ENCODE results near the gene CALML4. TPM values are rescaled to one million over a fixed set of nuclear protein-coding genes. Genes with fewer than 3 reads are reported as not detected.
"Not testable (repeated sequence)": the region's sequence is repeated elsewhere in the genome, so short reads cannot be mapped to it uniquely, and the experiment has no call there.

CALML4 gene
- total and polyA plus RNA-seq, 8 donors = 1.5 to 31.4 (median 5.6) TPM

GRCh38 chr15:68204361-68204760 is 771 bp downstream of the CALML4 start:
- 84% methylated on average over 7 of the region's 7 CpGs for WGBS, 2 donors
- TF ChIP-seq, protein P1, sequence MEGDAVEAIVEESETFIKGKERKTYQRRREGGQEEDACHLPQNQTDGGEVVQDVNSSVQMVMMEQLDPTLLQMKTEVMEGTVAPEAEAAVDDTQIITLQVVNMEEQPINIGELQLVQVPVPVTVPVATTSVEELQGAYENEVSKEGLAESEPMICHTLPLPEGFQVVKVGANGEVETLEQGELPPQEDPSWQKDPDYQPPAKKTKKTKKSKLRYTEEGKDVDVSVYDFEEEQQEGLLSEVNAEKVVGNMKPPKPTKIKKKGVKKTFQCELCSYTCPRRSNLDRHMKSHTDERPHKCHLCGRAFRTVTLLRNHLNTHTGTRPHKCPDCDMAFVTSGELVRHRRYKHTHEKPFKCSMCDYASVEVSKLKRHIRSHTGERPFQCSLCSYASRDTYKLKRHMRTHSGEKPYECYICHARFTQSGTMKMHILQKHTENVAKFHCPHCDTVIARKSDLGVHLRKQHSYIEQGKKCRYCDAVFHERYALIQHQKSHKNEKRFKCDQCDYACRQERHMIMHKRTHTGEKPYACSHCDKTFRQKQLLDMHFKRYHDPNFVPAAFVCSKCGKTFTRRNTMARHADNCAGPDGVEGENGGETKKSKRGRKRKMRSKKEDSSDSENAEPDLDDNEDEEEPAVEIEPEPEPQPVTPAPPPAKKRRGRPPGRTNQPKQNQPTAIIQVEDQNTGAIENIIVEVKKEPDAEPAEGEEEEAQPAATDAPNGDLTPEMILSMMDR (IDR thresholded peaks at IDR 0.05) = no peak
- no peaks in the 10 kb centered on the region for H3K27me3 ChIP-seq
- H3K9me3 ChIP-seq = no peaks in the 10 kb centered on the region
- FAIRE-seq = no peak
- H3K27ac ChIP-seq = peak overlapping the region in 3 of 4 donors; percentile 70 to 76 (median 72)
- intact Hi-C loops (cut with DNase I) = no loop called here
- no peak for DNase-seq
- ATAC-seq = no peak
- peaks cover 7 to 17% (median 7%) of the 10 kb centered on the region in 3 donors for H3K4me1 ChIP-seq
- H3K4me3 ChIP-seq = peak overlapping the region in 2 of 4 donors; percentile 17 to 30
- no peaks in the 10 kb centered on the region for H3K36me3 ChIP-seq

- H3K4me3 ChIP-seq = peak overlapping the region in 1 of 4 donors; percentile 17
- no peak for DNase-seq
Observed at GRCh38 chr15:68203956-68204355, 1.2 kb downstream of the CALML4 start.

DNA sequence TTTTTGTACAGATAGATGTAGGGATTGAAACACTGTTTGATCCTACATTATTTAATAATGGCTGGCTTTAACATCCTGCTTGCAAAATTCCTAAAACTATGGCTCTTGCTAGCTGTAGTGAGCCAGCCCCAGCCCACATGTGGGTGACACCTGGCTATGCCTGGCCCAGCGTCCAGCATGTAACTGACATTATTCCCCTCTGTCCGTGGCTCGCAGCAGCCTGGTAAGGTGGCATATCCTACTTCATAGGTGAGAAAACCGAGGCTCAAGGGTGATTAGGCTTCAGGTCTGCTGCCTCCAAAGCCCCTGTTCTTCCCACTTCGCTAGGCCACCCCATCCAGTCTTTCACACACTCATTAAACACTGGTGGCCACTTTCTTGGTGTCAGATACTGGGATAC is 1.6 kb downstream of the CALML4 start:
- 94 to 97% methylated on average over 5 of the region's 5 CpGs for WGBS, 2 donors
- ATAC-seq (no peak), FAIRE-seq (no peak), DNase-seq (no peak)
- Histone ChIP-seq H3K9me3 (no peaks in the 10 kb centered on the region), H3K36me3 (no peaks in the 10 kb centered on the region), H3K4me1 (peaks cover 7 to 17% (median 7%) of the 10 kb centered on the region in 3 donors), H3K27me3 (no peaks in the 10 kb centered on the region), H3K27ac (no peak overlapping the region), H3K4me3 (no peak overlapping the region)
- TF ChIP-seq, protein P1 (IDR thresholded peaks at IDR 0.05) = no peak
- intact Hi-C loops (cut with DNase I) = no loop called here

More at GRCh38 chr15:68203956-68204355, 1.2 kb downstream of the CALML4 start:
- H3K9me3 ChIP-seq = no peaks in the 10 kb centered on the region
- intact Hi-C loops (cut with DNase I) = no loop called here
- FAIRE-seq (no peak), ATAC-seq (no peak)
- peaks cover 7 to 17% (median 7%) of the 10 kb centered on the region in 3 donors for H3K4me1 ChIP-seq
- TF ChIP-seq, protein P1 (IDR thresholded peaks at IDR 0.05) = no peak
- no peaks in the 10 kb centered on the region for H3K27me3 ChIP-seq
- no peak overlapping the region for H3K27ac ChIP-seq
- WGBS, 2 donors = 94 to 96% methylated on average over 5 of the region's 5 CpGs
- H3K36me3 ChIP-seq = no peaks in the 10 kb centered on the region

DNA sequence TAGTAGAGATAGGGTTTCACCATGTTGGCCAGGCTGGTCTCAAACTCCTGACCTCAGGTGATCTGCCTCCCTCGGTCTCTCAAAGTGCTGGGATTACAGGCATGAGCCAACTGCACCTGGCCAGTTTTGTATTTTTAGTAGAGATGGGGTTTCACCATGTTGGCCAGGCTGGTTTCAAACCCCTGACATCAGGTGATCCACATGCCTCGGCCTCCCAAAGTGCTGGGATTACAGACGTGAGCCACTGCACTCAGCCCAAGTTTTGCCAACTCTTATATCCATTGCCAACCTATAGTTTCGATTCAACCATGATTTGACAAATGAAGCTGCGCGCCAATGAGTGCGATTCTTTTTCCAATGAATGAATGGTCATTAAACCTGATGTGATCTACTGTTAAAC is 2.1 kb downstream of the CALML4 start:
- intact Hi-C loops (cut with DNase I) = not testable (repeated sequence)

DNA sequence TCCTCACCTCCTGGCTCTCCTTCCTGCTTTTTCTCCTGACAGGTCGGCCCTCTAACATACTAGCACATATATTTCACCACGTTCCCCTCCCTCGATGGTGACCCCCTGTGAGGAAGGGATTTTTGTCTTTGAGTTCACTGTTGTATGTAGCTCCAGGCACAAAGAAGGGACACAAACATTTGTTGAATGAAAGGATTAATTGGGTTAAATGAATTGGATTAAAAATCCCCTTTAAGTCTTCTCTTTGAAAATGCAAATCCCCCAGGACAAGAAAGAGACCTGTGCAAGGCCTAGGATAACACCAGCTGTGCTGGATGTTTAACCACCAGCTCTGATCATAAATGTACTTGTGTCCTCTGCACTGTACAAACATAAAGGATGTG is 3.3 kb downstream of the CALML4 start:
- DNase-seq = no peak
- ATAC-seq = no peak
- Histone ChIP-seq H3K4me1 (peaks cover 7 to 17% (median 7%) of the 10 kb centered on the region in 3 donors), H3K36me3 (no peaks in the 10 kb centered on the region), H3K9me3 (no peaks in the 10 kb centered on the region), H3K27me3 (no peaks in the 10 kb centered on the region), H3K4me3 (no peak overlapping the region), H3K27ac (no peak overlapping the region)
- intact Hi-C loops (cut with DNase I) = no loop called here
- FAIRE-seq = no peak
- 50 to 55% methylated on average over 3 of the region's 3 CpGs for WGBS, 2 donors
- TF ChIP-seq, protein P1 (IDR thresholded peaks at IDR 0.05) = no peak

More for the DNA sequence above, 2.1 kb downstream of the CALML4 start:
- not testable (repeated sequence) for H3K27me3 ChIP-seq, H3K27ac ChIP-seq, H3K36me3 ChIP-seq, DNase-seq, H3K4me3 ChIP-seq, H3K9me3 ChIP-seq, ATAC-seq, FAIRE-seq
- WGBS, 2 donors = 93 to 94% methylated on average over 7 of the region's 7 CpGs
- peaks cover 7 to 17% (median 7%) of the 10 kb centered on the region in 3 donors for H3K4me1 ChIP-seq
